Measurements from ENCODE around the gene PITPNC1. TPM values are rescaled to one million over a fixed set of nuclear protein-coding genes. Genes with fewer than 3 reads are reported as not detected.

Gene PITPNC1
- total RNA-seq, 4 donors from 2014 or later, result 1.9 to 12.4 (median 5.2) TPM

DNA sequence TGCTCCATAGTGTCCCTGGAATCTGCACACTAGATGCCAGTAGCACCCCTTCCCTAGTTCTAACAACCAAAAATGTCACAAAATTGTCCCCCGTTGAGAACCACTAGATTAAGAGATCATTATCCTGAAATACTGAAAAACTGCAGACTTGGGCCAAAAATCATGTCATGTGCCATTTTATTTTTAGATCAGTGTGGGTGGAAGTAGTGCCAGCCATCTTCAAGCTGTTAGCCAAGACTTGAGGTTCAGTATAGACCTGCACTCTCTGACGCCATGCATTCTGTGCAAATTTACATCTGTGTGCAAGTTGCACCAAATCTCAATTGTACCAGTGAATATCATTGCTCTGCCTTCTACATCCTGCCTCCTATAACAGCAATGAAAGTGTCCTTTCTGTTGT is 309.2 kb downstream of the PITPNC1 start:
- Histone ChIP-seq H3K36me3 (no peaks in the 10 kb centered on the region), H3K27me3 (no peaks in the 10 kb centered on the region), H3K4me3 (no peak overlapping the region), H3K27ac (no peak overlapping the region), H3K4me1 (no peaks in the 10 kb centered on the region), H3K9me3 (no peaks in the 10 kb centered on the region)
- TF ChIP-seq POLR2A (IDR thresholded peaks at IDR 0.05), result no peak
- TF ChIP-seq, protein P1, sequence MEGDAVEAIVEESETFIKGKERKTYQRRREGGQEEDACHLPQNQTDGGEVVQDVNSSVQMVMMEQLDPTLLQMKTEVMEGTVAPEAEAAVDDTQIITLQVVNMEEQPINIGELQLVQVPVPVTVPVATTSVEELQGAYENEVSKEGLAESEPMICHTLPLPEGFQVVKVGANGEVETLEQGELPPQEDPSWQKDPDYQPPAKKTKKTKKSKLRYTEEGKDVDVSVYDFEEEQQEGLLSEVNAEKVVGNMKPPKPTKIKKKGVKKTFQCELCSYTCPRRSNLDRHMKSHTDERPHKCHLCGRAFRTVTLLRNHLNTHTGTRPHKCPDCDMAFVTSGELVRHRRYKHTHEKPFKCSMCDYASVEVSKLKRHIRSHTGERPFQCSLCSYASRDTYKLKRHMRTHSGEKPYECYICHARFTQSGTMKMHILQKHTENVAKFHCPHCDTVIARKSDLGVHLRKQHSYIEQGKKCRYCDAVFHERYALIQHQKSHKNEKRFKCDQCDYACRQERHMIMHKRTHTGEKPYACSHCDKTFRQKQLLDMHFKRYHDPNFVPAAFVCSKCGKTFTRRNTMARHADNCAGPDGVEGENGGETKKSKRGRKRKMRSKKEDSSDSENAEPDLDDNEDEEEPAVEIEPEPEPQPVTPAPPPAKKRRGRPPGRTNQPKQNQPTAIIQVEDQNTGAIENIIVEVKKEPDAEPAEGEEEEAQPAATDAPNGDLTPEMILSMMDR (IDR thresholded peaks at IDR 0.05), result no peak
- no peak for DNase-seq

DNA sequence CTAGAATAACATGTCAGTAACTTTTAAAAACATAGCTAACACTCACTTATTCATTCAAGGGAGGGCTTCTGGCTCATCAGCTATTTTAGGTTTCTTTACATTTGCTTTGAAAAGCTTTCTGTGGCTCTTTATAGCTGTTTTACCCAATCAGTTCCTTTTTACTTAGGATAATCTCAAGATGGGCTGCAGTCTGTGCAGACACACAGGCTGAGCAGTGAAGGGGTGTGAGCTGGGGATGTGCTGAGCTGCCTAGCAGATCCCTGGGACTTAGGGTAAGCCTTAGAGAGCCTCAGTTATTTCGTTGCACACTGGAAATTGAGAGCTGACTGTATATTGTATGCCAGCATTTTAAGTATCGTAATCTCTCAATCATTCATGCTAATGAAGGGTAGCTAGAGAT is 310.4 kb downstream of the PITPNC1 start:
- peaks cover 0 to 1% (median 0%) of the 10 kb centered on the region in 3 donors for H3K36me3 ChIP-seq
- H3K4me1 ChIP-seq, result no peaks in the 10 kb centered on the region
- no peaks in the 10 kb centered on the region for H3K27me3 ChIP-seq
- DNase-seq, result no peak
- no peak overlapping the region for H3K4me3 ChIP-seq
- TF ChIP-seq, protein P1 (IDR thresholded peaks at IDR 0.05), result no peak
- no peak for TF ChIP-seq POLR2A (IDR thresholded peaks at IDR 0.05)
- no peaks in the 10 kb centered on the region for H3K9me3 ChIP-seq
- H3K27ac ChIP-seq, result no peak overlapping the region

DNA sequence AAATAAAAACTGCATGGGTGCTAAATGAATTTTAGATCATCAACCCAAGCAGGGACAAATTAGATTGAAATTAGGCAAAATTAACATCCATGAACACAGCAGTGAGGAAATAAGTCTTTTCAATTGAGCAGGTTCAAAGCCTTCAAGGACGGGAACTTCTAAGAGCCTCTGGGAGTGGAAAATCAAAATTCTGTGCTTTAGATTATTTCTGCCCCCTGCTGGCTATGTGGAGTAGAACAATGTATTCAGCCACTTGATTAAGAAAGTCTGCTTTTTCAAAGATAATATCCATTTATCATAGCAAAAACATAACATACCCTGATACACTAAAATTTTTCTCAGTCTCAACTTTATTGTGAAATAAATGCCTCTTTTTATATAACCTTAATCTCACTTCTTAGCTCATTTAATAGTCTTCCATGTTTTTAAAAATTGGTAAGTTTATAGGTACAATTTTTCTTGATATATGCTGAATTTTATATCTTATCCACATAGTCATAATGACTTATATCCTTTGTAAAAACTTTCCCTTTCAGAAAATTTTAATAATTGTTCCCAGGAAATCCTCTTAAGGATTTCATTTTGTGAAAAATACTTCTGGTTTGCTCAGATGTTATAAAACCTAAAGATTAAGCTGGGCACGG is 312.6 kb downstream of the PITPNC1 start:
- no peaks in the 10 kb centered on the region for H3K27me3 ChIP-seq
- H3K27ac ChIP-seq, result no peak overlapping the region
- TF ChIP-seq, protein P1 (IDR thresholded peaks at IDR 0.05), result peak; percentile 61 to 93 (median 81)
- TF ChIP-seq POLR2A (IDR thresholded peaks at IDR 0.05), result no peak
- DNase-seq, result peak in 2 of 3 donors; percentile 56 to 72
- H3K4me3 ChIP-seq, result no peak overlapping the region
- H3K36me3 ChIP-seq, result peaks cover 0 to 6% (median 0%) of the 10 kb centered on the region in 3 donors
- no peaks in the 10 kb centered on the region for H3K9me3 ChIP-seq
- no peaks in the 10 kb centered on the region for H3K4me1 ChIP-seq

DNA sequence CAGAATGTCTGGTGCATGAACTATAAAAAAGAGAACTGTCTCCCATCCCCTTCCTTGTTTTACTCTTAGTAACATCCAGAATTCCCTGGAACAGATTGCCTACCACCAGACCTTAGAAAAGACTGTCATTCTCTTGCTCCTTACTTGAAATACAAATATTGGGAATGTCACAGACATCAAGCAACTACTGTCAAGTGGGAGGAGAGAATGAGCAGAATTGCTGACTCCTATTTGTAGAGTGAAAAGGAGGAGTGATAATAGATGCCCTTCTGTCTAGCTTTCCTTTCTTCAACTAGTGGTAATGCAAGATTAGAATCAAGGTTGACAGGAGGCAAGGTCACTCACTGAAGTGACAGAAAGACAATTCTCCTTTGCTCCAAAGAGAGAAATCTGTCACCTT is 316.7 kb downstream of the PITPNC1 start:
- Histone ChIP-seq H3K4me1 (no peaks in the 10 kb centered on the region), H3K27me3 (no peaks in the 10 kb centered on the region), H3K9me3 (no peaks in the 10 kb centered on the region), H3K36me3 (peaks cover 0 to 6% (median 0%) of the 10 kb centered on the region in 3 donors), H3K27ac (no peak overlapping the region), H3K4me3 (no peak overlapping the region)
- TF ChIP-seq, protein P1 (IDR thresholded peaks at IDR 0.05), result no peak
- no peak for TF ChIP-seq POLR2A (IDR thresholded peaks at IDR 0.05)
- no peak for DNase-seq

DNA sequence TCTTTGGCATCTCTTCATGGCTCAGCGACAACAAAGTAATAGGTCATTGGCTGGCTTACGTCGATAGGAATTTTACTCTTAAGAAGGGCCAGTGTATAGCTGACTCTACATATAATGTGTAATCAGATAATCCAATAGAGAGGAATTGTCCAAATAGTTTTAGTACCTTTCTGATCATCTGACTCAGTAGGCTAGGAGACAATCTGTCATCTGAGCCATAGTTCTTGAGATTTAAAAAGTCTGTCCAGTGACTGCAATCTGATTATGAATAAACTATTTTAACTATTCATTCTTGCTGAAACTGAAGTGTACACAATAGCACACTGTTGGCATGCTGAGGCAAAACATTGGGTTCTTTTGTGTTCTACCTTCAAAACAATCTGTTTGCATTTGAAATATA is 319.3 kb downstream of the PITPNC1 start:
- H3K4me3 ChIP-seq, result no peak overlapping the region
- TF ChIP-seq, protein P1 (IDR thresholded peaks at IDR 0.05), result no peak
- no peak for TF ChIP-seq POLR2A (IDR thresholded peaks at IDR 0.05)
- H3K9me3 ChIP-seq, result no peaks in the 10 kb centered on the region
- H3K4me1 ChIP-seq, result no peaks in the 10 kb centered on the region
- H3K27me3 ChIP-seq, result no peaks in the 10 kb centered on the region
- peaks cover 0 to 6% (median 0%) of the 10 kb centered on the region in 3 donors for H3K36me3 ChIP-seq
- DNase-seq, result no peak
- no peak overlapping the region for H3K27ac ChIP-seq

Data from Peyer's patch (tissue), 4 donors.